ENCODE data around the gene ITGB2. TPM values are rescaled to one million over a fixed set of nuclear protein-coding genes. Genes with fewer than 3 reads are reported as not detected.
"Not testable (repeated sequence)": the region's sequence is repeated elsewhere in the genome, so short reads cannot be mapped to it uniquely, and the experiment has no call there.

Gene ITGB2
- total RNA-seq, 1 experiment from 2014 or later: 0.05 TPM

GRCh38 chr21:44931501-44932407 lies 11.1 kb upstream of the ITGB2 start:
- DNase-seq (ENCODE audit: low read depth, low spot score): no peak
- in situ Hi-C loops (cut with HindIII; ENCODE audit: low pct_unique_long_range_greater_than_20kb, low sequenced_read_pairs): no loop called here

- no peak for DNase-seq (ENCODE audit: low read depth, low spot score)
- in situ Hi-C loops (cut with HindIII; ENCODE audit: low pct_unique_long_range_greater_than_20kb, low sequenced_read_pairs): no loop called here
These were observed 10.4 kb upstream of the ITGB2 start for GRCh38 chr21:44931137-44931500.

GRCh38 chr21:44930543-44930981 lies 9.9 kb upstream of the ITGB2 start:
- no peak for DNase-seq (ENCODE audit: low read depth, low spot score)
- in situ Hi-C loops (cut with HindIII; ENCODE audit: low pct_unique_long_range_greater_than_20kb, low sequenced_read_pairs): no loop called here

GRCh38 chr21:44929799-44930542 lies 9.3 kb upstream of the ITGB2 start:
- DNase-seq (ENCODE audit: low read depth, low spot score): no peak
- in situ Hi-C loops (cut with HindIII; ENCODE audit: low pct_unique_long_range_greater_than_20kb, low sequenced_read_pairs): no loop called here

GRCh38 chr21:44929242-44929798 lies 8.6 kb upstream of the ITGB2 start:
- in situ Hi-C loops (cut with HindIII; ENCODE audit: low pct_unique_long_range_greater_than_20kb, low sequenced_read_pairs): no loop called here
- DNase-seq (ENCODE audit: low read depth, low spot score): no peak

- DNase-seq (ENCODE audit: low read depth, low spot score); in situ Hi-C loops (cut with HindIII; ENCODE audit: low pct_unique_long_range_greater_than_20kb, low sequenced_read_pairs): not testable (repeated sequence)
These were observed 8.0 kb upstream of the ITGB2 start for GRCh38 chr21:44928500-44929241.

- in situ Hi-C loops (cut with HindIII; ENCODE audit: low pct_unique_long_range_greater_than_20kb, low sequenced_read_pairs): no loop called here
These were observed 7.1 kb upstream of the ITGB2 start for GRCh38 chr21:44927587-44928461.

GRCh38 chr21:44927259-44927586 lies 6.5 kb upstream of the ITGB2 start:
- DNase-seq (ENCODE audit: low read depth, low spot score): no peak
- in situ Hi-C loops (cut with HindIII; ENCODE audit: low pct_unique_long_range_greater_than_20kb, low sequenced_read_pairs): no loop called here

More at GRCh38 chr21:44927587-44928461, 7.1 kb upstream of the ITGB2 start:
- no peak for DNase-seq (ENCODE audit: low read depth, low spot score)

- in situ Hi-C loops (cut with HindIII; ENCODE audit: low pct_unique_long_range_greater_than_20kb, low sequenced_read_pairs): no loop called here
- DNase-seq (ENCODE audit: low read depth, low spot score): no peak
These were observed 5.8 kb upstream of the ITGB2 start for GRCh38 chr21:44926331-44927101.

- in situ Hi-C loops (cut with HindIII; ENCODE audit: low pct_unique_long_range_greater_than_20kb, low sequenced_read_pairs): no loop called here
- peak; percentile 47 for DNase-seq (ENCODE audit: low read depth, low spot score)
These were observed 4.7 kb upstream of the ITGB2 start for GRCh38 chr21:44925378-44925755.

GRCh38 chr21:44924606-44925377 lies 4.1 kb upstream of the ITGB2 start:
- in situ Hi-C loops (cut with HindIII; ENCODE audit: low pct_unique_long_range_greater_than_20kb, low sequenced_read_pairs): no loop called here
- DNase-seq (ENCODE audit: low read depth, low spot score): no peak

- in situ Hi-C loops (cut with HindIII; ENCODE audit: low pct_unique_long_range_greater_than_20kb, low sequenced_read_pairs): no loop called here
- DNase-seq (ENCODE audit: low read depth, low spot score): no peak
These were observed 2.9 kb upstream of the ITGB2 start for GRCh38 chr21:44923480-44924084.

- in situ Hi-C loops (cut with HindIII; ENCODE audit: low pct_unique_long_range_greater_than_20kb, low sequenced_read_pairs): no loop called here
- no peak for DNase-seq (ENCODE audit: low read depth, low spot score)
These were observed 1.2 kb upstream of the ITGB2 start for GRCh38 chr21:44921928-44922327.

- in situ Hi-C loops (cut with HindIII; ENCODE audit: low pct_unique_long_range_greater_than_20kb, low sequenced_read_pairs): no loop called here
- no peak for DNase-seq (ENCODE audit: low read depth, low spot score)
These were observed 596 bp downstream of the ITGB2 start for GRCh38 chr21:44919913-44920693.

Measured in SK-MEL-5 (cell line).